ENCODE data around the gene LCP2. TPM values are rescaled to one million over a fixed set of nuclear protein-coding genes. Genes with fewer than 3 reads are reported as not detected.

LCP2 gene
- polyA plus RNA-seq, 2 of the 4 experiments (the other 2 are of a cell fraction) = not detected

DNA sequence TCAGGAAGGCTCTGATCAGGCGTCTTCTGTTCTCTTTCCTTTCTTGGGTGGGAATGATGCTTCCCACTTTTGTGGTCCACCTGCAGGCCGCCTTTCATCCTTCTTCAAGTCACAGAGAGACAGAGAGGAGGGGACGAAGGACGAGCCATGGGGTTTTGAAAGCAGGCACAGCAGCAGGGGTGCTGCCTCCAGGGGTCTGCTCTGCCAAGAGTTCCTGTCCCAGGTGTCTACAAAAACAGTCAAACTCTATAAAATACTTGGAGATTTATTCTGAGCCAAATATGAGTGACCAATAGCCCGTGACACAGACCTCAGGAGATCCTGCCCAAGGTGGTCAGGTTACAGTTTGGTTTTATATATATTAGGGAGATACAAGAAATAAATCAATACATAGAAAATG lies 34.5 kb upstream of the LCP2 start:
- Histone ChIP-seq H3K27ac (no peak overlapping the region), H3K4me2 (no peak overlapping the region), H3K4me3 (no peak overlapping the region), H3K9me3 (no peaks in the 10 kb centered on the region), H3K4me1 (0 out of 3 replicates have a peak, but pooled peaks cover 5% of the 10 kb centered on the region)
- POLR2A ChIA-PET = no interaction called here
- TF ChIP-seq RFX5 (IDR thresholded peaks at IDR 0.05) (no peak), CBX8 (IDR thresholded peaks at IDR 0.05) (no peak), SREBF2 (IDR thresholded peaks at IDR 0.05) (no peak), CHD4 (IDR thresholded peaks at IDR 0.05; ENCODE audit: borderline replicate concordance) (no peak), FOSB (CRISPR knock-in tag; IDR thresholded peaks at IDR 0.05) (no peak), PHF8 (IDR thresholded peaks at IDR 0.05; ENCODE audit: borderline replicate concordance, low read depth) (no peak), TP53 (CRISPR knock-in tag; IDR thresholded peaks at IDR 0.05) (no peak), RARB (CRISPR knock-in tag; IDR thresholded peaks at IDR 0.05) (no peak), MYC (IDR thresholded peaks at IDR 0.05; ENCODE audit: borderline replicate concordance, low read length) (no peak), TFCP2L1 (CRISPR knock-in tag; IDR thresholded peaks at IDR 0.05) (no peak)
- TF ChIP-seq, protein P1, sequence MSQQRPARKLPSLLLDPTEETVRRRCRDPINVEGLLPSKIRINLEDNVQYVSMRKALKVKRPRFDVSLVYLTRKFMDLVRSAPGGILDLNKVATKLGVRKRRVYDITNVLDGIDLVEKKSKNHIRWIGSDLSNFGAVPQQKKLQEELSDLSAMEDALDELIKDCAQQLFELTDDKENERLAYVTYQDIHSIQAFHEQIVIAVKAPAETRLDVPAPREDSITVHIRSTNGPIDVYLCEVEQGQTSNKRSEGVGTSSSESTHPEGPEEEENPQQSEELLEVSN (IDR thresholded peaks at IDR 0.05; ENCODE audit: borderline replicate concordance, low read depth) = no peak
- no peak for ATAC-seq
- no peak for DNase-seq (ENCODE audit: low read depth in 1 of 2, low spot score in 1 of 2)
- WGBS (ENCODE audit: missing lambda C conversion rate) = 70% methylated on average over 5 of the region's 5 CpGs
- CTCF ChIA-PET = no interaction called here
- FAIRE-seq = no peak

DNA sequence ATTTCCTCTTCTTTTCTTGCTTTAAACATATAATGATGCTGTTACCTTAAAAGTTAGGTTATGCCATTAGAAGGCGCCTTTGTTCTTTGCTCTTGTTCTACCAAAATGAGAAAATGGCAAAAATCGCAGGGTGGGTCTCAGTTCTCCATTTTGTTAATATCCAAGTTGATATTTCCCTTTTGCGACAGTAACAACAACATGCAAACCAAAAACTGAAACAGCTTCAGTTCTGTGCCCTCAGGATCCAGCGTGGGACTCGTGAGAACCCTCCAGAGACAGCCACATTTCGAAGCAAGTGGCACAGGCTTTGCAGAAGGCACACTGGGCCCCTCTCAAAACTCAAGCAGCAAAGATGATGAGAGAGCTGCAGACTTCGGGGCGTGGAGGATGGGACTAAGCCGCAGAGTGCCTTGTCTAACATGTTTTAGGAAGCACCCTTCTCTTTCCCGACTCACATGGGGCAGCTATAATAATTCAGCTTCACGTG lies 33.0 kb upstream of the LCP2 start:
- POLR2A ChIA-PET = no interaction called here
- Histone ChIP-seq H3K4me3 (no peak overlapping the region), H3K27ac (no peak overlapping the region; a peak in 1 of 6 replicates), H3K9me3 (no peaks in the 10 kb centered on the region), H3K4me2 (no peak overlapping the region), H3K4me1 (0 out of 3 replicates have a peak, but pooled peaks cover 5% of the 10 kb centered on the region)
- TF ChIP-seq, protein P2, sequence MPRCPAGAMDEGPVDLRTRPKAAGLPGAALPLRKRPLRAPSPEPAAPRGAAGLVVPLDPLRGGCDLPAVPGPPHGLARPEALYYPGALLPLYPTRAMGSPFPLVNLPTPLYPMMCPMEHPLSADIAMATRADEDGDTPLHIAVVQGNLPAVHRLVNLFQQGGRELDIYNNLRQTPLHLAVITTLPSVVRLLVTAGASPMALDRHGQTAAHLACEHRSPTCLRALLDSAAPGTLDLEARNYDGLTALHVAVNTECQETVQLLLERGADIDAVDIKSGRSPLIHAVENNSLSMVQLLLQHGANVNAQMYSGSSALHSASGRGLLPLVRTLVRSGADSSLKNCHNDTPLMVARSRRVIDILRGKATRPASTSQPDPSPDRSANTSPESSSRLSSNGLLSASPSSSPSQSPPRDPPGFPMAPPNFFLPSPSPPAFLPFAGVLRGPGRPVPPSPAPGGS (IDR thresholded peaks at IDR 0.05) = no peak
- TF ChIP-seq GATA3 (IDR thresholded peaks at IDR 0.05; ENCODE audit: borderline replicate concordance) (no peak), ZC3H11A (IDR thresholded peaks at IDR 0.05) (no peak), HOXB13 (CRISPR knock-in tag; IDR thresholded peaks at IDR 0.05; ENCODE audit: low read depth) (no peak), HEYL (CRISPR knock-in tag; IDR thresholded peaks at IDR 0.05) (no peak), FOXS1 (CRISPR knock-in tag; IDR thresholded peaks at IDR 0.05) (no peak), CBX8 (IDR thresholded peaks at IDR 0.05) (no peak), ZFP36 (IDR thresholded peaks at IDR 0.05; ENCODE audit: borderline replicate concordance, partially characterized antibody) (no peak), MYC (IDR thresholded peaks at IDR 0.05; ENCODE audit: borderline replicate concordance, low read length) (no peak), CEBPB (IDR thresholded peaks at IDR 0.05) (no peak), HDAC2 (IDR thresholded peaks at IDR 0.05) (no peak), RFX5 (IDR thresholded peaks at IDR 0.05) (no peak), ZSCAN20 (CRISPR knock-in tag; IDR thresholded peaks at IDR 0.05) (no peak), POLR2A (IDR thresholded peaks at IDR 0.05; ENCODE audit: low read length) (no peak), RAD21 (conservative IDR thresholded peaks at IDR 0.05 in 1 of 2, IDR thresholded peaks at IDR 0.05 in 1 of 2) (no peak), EP300 (IDR thresholded peaks at IDR 0.05) (no peak)
- TF ChIP-seq, protein P3, sequence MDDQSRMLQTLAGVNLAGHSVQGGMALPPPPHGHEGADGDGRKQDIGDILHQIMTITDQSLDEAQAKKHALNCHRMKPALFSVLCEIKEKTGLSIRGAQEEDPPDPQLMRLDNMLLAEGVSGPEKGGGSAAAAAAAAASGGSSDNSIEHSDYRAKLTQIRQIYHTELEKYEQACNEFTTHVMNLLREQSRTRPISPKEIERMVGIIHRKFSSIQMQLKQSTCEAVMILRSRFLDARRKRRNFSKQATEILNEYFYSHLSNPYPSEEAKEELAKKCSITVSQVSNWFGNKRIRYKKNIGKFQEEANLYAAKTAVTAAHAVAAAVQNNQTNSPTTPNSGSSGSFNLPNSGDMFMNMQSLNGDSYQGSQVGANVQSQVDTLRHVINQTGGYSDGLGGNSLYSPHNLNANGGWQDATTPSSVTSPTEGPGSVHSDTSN (IDR thresholded peaks at IDR 0.05) = no peak
- TF ChIP-seq, protein P4, sequence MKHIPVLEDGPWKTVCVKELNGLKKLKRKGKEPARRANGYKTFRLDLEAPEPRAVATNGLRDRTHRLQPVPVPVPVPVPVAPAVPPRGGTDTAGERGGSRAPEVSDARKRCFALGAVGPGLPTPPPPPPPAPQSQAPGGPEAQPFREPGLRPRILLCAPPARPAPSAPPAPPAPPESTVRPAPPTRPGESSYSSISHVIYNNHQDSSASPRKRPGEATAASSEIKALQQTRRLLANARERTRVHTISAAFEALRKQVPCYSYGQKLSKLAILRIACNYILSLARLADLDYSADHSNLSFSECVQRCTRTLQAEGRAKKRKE (CRISPR knock-in tag; IDR thresholded peaks at IDR 0.05; ENCODE audit: low read depth) = no peak
- TF ChIP-seq, protein P5, sequence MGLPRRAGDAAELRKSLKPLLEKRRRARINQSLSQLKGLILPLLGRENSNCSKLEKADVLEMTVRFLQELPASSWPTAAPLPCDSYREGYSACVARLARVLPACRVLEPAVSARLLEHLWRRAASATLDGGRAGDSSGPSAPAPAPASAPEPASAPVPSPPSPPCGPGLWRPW (IDR thresholded peaks at IDR 0.05) = no peak
- TF ChIP-seq, protein P6, sequence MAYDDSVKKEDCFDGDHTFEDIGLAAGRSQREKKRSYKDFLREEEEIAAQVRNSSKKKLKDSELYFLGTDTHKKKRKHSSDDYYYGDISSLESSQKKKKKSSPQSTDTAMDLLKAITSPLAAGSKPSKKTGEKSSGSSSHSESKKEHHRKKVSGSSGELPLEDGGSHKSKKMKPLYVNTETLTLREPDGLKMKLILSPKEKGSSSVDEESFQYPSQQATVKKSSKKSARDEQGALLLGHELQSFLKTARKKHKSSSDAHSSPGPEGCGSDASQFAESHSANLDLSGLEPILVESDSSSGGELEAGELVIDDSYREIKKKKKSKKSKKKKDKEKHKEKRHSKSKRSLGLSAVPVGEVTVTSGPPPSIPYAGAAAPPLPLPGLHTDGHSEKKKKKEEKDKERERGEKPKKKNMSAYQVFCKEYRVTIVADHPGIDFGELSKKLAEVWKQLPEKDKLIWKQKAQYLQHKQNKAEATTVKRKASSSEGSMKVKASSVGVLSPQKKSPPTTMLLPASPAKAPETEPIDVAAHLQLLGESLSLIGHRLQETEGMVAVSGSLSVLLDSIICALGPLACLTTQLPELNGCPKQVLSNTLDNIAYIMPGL (CRISPR knock-in tag; IDR thresholded peaks at IDR 0.05; ENCODE audit: borderline replicate concordance) = no peak
- no peak for DNase-seq (ENCODE audit: low read depth in 1 of 2, low spot score in 1 of 2)
- WGBS (ENCODE audit: missing lambda C conversion rate) = 70% methylated on average over 11 of the region's 11 CpGs
- no peak for FAIRE-seq
- CTCF ChIA-PET = interaction anchor here (0.6 to 1.3 kb wide), 2 partner anchors 12 to 104 kb away, joined by 3 to 5 read pairs; no protein-coding TSS in a partner anchor
- ATAC-seq = no peak

Measured in A549 (cell line).